CD14-positive monocyte (primary cell): ENCODE results near the gene ACTG1. TPM values are rescaled to one million over a fixed set of nuclear protein-coding genes. Genes with fewer than 3 reads are reported as not detected.

ENCODE experiments used
- DNase-seq, 3 donors: peaks; one replicate each; pipeline ENCODE4 v3.0.0-alpha.2; 2011 to 2022
- H2AFZ ChIP-seq: 2 replicates; pipeline ENCODE4 v1.6.0; 2012; ENCODE audit warnings: mild to moderate bottlenecking, low read depth, low read length, inconsistent platforms; ENCODE audit not compliant: insufficient read depth, poor library complexity, severe bottlenecking
- H3K27ac ChIP-seq, 2 donors: 1 replicate in 1 of 2; 2 replicates in 1 of 2; pipeline ENCODE4 v1.5.1; 2012 to 2013; ENCODE audit warnings: low read length in 2 of 2, control low read depth in 1 of 2, inconsistent platforms in 1 of 2, low read depth in 1 of 2, mild to moderate bottlenecking in 1 of 2
- H3K27me3 ChIP-seq, 2 donors: one replicate each; pipeline versions ENCODE4 v1.6.0 to v1.6.1; 2011 to 2013; ENCODE audit warnings: low read length in 2 of 2; ENCODE audit not compliant: control insufficient read depth in 2 of 2, insufficient read depth in 2 of 2
- H3K36me3 ChIP-seq, 2 donors: replicated peaks in 1 of 2; 1 replicate in 1 of 2; 2 replicates in 1 of 2; pipeline versions ENCODE4 v1.5.1 to v1.6.1; 2012 to 2013; ENCODE audit warnings: low read length in 2 of 2, control low read depth in 1 of 2, inconsistent platforms in 1 of 2, mild to moderate bottlenecking in 1 of 2; ENCODE audit not compliant: insufficient read depth in 2 of 2, control insufficient read depth in 1 of 2
- H3K4me1 ChIP-seq, 2 donors: 1 replicate in 1 of 2; 2 replicates in 1 of 2; pipeline versions ENCODE4 v1.5.1 to v1.6.1; 2012 to 2013; ENCODE audit warnings: low read length in 2 of 2, control low read depth in 1 of 2, inconsistent platforms in 1 of 2, mild to moderate bottlenecking in 1 of 2, moderate library complexity in 1 of 2; ENCODE audit not compliant: insufficient read depth in 2 of 2, control insufficient read depth in 1 of 2
- H3K4me2 ChIP-seq: replicated peaks from 2 replicates; pipeline ENCODE3; 2012; ENCODE audit warnings: low read length, moderate library complexity, mild to moderate bottlenecking; ENCODE audit not compliant: poor library complexity, severe bottlenecking; ENCODE audit errors: extremely low read depth
- H3K4me3 ChIP-seq, 3 experiments: fragments of 200-600 bp in 1 of 3; sonication (generic) in 1 of 3; replicated peaks in 1 of 3; 1 replicate in 2 of 3; 2 replicates in 1 of 3; pipeline ENCODE4 v1.5.1; 2011 to 2013; ENCODE audit warnings: low read length in 3 of 3, mild to moderate bottlenecking in 3 of 3, control low read depth in 2 of 3, low read depth in 2 of 3, inconsistent platforms in 1 of 3, moderate library complexity in 1 of 3
- H3K79me2 ChIP-seq: 2 replicates; pipeline ENCODE4 v1.6.0; 2012; ENCODE audit warnings: mild to moderate bottlenecking, control low read depth, inconsistent platforms, low read length, moderate library complexity; ENCODE audit not compliant: insufficient read depth
- H3K9ac ChIP-seq: 2 replicates; pipeline ENCODE4 v1.6.0; 2017; ENCODE audit warnings: low read length, mild to moderate bottlenecking; ENCODE audit not compliant: insufficient read depth, poor library complexity, severe bottlenecking
- H3K9me3 ChIP-seq, 2 donors: replicated peaks in 1 of 2; 1 replicate in 1 of 2; 2 replicates in 1 of 2; pipeline versions ENCODE4 v1.5.1 to v1.6.1; 2012 to 2013; ENCODE audit warnings: low read length in 2 of 2, control low read depth in 1 of 2; ENCODE audit not compliant: control insufficient read depth in 1 of 2, insufficient read depth in 1 of 2
- H4K20me1 ChIP-seq: 2 replicates; pipeline ENCODE4 v1.6.0; 2012; ENCODE audit warnings: mild to moderate bottlenecking, low read length, control low read depth, moderate library complexity; ENCODE audit not compliant: insufficient read depth
- H3K27ac Mint-ChIP-seq, 7 donors: one replicate each; pipeline ENCODE4 v1.8.0; 2020; ENCODE audit warnings: mild to moderate bottlenecking in 7 of 7, mixed read lengths in 7 of 7, moderate library complexity in 6 of 7, inconsistent platforms in 2 of 7
- H3K27me3 Mint-ChIP-seq, 3 donors: one replicate each; pipeline ENCODE4 v1.8.0; 2021 to 2022; ENCODE audit warnings: low read depth in 3 of 3, mild to moderate bottlenecking in 3 of 3, mixed read lengths in 3 of 3, moderate library complexity in 3 of 3, inconsistent platforms in 1 of 3
- H3K36me3 Mint-ChIP-seq, 2 donors: one replicate each; pipeline ENCODE4 v1.8.0; 2020; ENCODE audit warnings: mixed read lengths in 2 of 2, inconsistent platforms in 1 of 2, mild to moderate bottlenecking in 1 of 2
- H3K4me1 Mint-ChIP-seq: one replicate; pipeline ENCODE4 v1.8.0; 2020; ENCODE audit warnings: mild to moderate bottlenecking, mixed read lengths
- H3K4me3 Mint-ChIP-seq, 2 donors: one replicate each; pipeline ENCODE4 v1.8.0; 2020; ENCODE audit warnings: mild to moderate bottlenecking in 2 of 2, mixed read lengths in 2 of 2, moderate library complexity in 1 of 2
- H3K9me3 Mint-ChIP-seq, 7 donors: one replicate each; pipeline ENCODE4 v1.8.0; 2020 to 2022; ENCODE audit warnings: mixed read lengths in 7 of 7, mild to moderate bottlenecking in 6 of 7, moderate library complexity in 6 of 7, inconsistent platforms in 2 of 7
- WGBS: methylation state at CpG from one replicate; pipeline ENCODE4 v1.1.5; 2013; ENCODE audit warnings: missing lambda C conversion rate; ENCODE audit not compliant: insufficient coverage; 5-methylcytosine and 5-hydroxymethylcytosine counted together
- intact Hi-C, 2 donors: fragments of 100-400 bp; cut with micrococcal nuclease; formaldehyde crosslinking; loops; one replicate each; pipeline versions ENCODE4 v1.15.0 to v1.15.1; 2023
- polyA plus RNA-seq, 3 donors: library from polyadenylated mRNA; depleted of rRNA in 1 of 3; unstranded in 2 of 3; stranded (reverse) in 1 of 3; fragments of 300-500 nt in 2 of 3; fragments of >200 nt in 1 of 3; fragmentation: Illumina TruSeq in 2 of 3; gene quantifications; 1 replicate in 2 of 3; 2 replicates in 1 of 3; pipeline ENCODE4 v1.2.3, GENCODE V29; 2012 to 2021
- TF ChIP-seq, protein P1 (sequence below): fragments of 200-600 bp; IDR thresholded peaks from one replicate; pipeline ENCODE4 v1.8.0; 2022; ENCODE audit warnings: antibody characterized with exemption, mild to moderate bottlenecking

The ACTG1 gene
- polyA plus RNA-seq, 3 donors, result 1,133 to 3,195 (median 1,620) TPM

- DNase-seq, result no peak
- peaks cover 16 to 22% (median 17%) of the 10 kb centered on the region in 3 donors for H3K27me3 Mint-ChIP-seq
- H3K4me1 ChIP-seq, result peaks cover 7 to 12% of the 10 kb centered on the region in 2 donors
- 98% methylated on average over 16 of the region's 17 CpGs for WGBS
- peaks cover 8% of the 10 kb centered on the region for H3K4me1 Mint-ChIP-seq
- peaks cover 68 to 80% of the 10 kb centered on the region in 2 donors for H3K36me3 ChIP-seq
- H3K79me2 ChIP-seq, result no peaks in the 10 kb centered on the region
- no peak overlapping the region for H2AFZ ChIP-seq
- no peak overlapping the region for H3K27ac ChIP-seq
- intact Hi-C loops, result no loop called here
- H3K9me3 ChIP-seq, result peaks cover 0 to 9% of the 10 kb centered on the region in 2 donors
- H3K4me3 ChIP-seq, result no peak overlapping the region
- H3K36me3 Mint-ChIP-seq, result peaks cover 47 to 80% of the 10 kb centered on the region in 2 donors
- H3K27me3 ChIP-seq, result peaks cover 5 to 18% of the 10 kb centered on the region in 2 donors
- TF ChIP-seq, protein P1, sequence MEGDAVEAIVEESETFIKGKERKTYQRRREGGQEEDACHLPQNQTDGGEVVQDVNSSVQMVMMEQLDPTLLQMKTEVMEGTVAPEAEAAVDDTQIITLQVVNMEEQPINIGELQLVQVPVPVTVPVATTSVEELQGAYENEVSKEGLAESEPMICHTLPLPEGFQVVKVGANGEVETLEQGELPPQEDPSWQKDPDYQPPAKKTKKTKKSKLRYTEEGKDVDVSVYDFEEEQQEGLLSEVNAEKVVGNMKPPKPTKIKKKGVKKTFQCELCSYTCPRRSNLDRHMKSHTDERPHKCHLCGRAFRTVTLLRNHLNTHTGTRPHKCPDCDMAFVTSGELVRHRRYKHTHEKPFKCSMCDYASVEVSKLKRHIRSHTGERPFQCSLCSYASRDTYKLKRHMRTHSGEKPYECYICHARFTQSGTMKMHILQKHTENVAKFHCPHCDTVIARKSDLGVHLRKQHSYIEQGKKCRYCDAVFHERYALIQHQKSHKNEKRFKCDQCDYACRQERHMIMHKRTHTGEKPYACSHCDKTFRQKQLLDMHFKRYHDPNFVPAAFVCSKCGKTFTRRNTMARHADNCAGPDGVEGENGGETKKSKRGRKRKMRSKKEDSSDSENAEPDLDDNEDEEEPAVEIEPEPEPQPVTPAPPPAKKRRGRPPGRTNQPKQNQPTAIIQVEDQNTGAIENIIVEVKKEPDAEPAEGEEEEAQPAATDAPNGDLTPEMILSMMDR, result no peak
- H4K20me1 ChIP-seq, result peaks cover 9% of the 10 kb centered on the region
- no peak overlapping the region for H3K4me2 ChIP-seq
- no peak overlapping the region for H3K9ac ChIP-seq
- H3K9me3 Mint-ChIP-seq, result peaks cover 0 to 2% (median 0%) of the 10 kb centered on the region in 7 donors
- H3K27ac Mint-ChIP-seq, result peak overlapping the region in 1 of 7 donors; percentile 41
- H3K4me3 Mint-ChIP-seq, result no peak overlapping the region
Measured at GRCh38 chr17:81541123-81541522, 28.5 kb upstream of the ACTG1 start.

GRCh38 chr17:81540676-81541027 is 28.1 kb upstream of the ACTG1 start:
- Mint-ChIP-seq H3K27me3 (peaks cover 20 to 27% (median 22%) of the 10 kb centered on the region in 3 donors), H3K9me3 (peaks cover 0 to 6% (median 1%) of the 10 kb centered on the region in 7 donors), H3K4me3 (no peak overlapping the region), H3K36me3 (peaks cover 43 to 75% of the 10 kb centered on the region in 2 donors), H3K27ac (no peak overlapping the region), H3K4me1 (peaks cover 9% of the 10 kb centered on the region)
- peaks cover 9 to 23% of the 10 kb centered on the region in 2 donors for H3K27me3 ChIP-seq
- peaks cover 7 to 12% of the 10 kb centered on the region in 2 donors for H3K4me1 ChIP-seq
- TF ChIP-seq, protein P1, result no peak
- H4K20me1 ChIP-seq, result peaks cover 13% of the 10 kb centered on the region
- H3K4me3 ChIP-seq, result no peak overlapping the region
- H3K9me3 ChIP-seq, result peaks cover 0 to 14% of the 10 kb centered on the region in 2 donors
- no peak overlapping the region for H3K9ac ChIP-seq
- H3K4me2 ChIP-seq, result no peak overlapping the region
- intact Hi-C loops, result no loop called here
- H3K79me2 ChIP-seq, result no peaks in the 10 kb centered on the region
- 100% methylated on average over 14 of the region's 14 CpGs for WGBS
- H3K36me3 ChIP-seq, result peaks cover 64 to 75% of the 10 kb centered on the region in 2 donors
- no peak for DNase-seq
- H2AFZ ChIP-seq, result no peak overlapping the region
- no peak overlapping the region for H3K27ac ChIP-seq
